WERI-Rb-1 (cell line): ENCODE results near the gene XRN1.

Experiments
- DNase-seq: peaks from one replicate; pipeline ENCODE4 v3.0.0-alpha.2; 2020
- H3K27ac ChIP-seq: fragments of 250-450 bp; sonication (Bioruptor Pico); 2 replicates; pipeline ENCODE4 v1.5.1; 2020; ENCODE audit warnings: mild to moderate bottlenecking, moderate library complexity
- H3K27me3 ChIP-seq: fragments of 250-450 bp; sonication (Bioruptor Pico); 2 replicates; pipeline ENCODE4 v1.5.1; 2021; ENCODE audit warnings: mild to moderate bottlenecking, low read depth, moderate library complexity; ENCODE audit not compliant: insufficient read depth, severe bottlenecking
- H3K36me3 ChIP-seq: fragments of 250-450 bp; sonication (Bioruptor Pico); 2 replicates; pipeline ENCODE4 v1.5.1; 2020; ENCODE audit warnings: mild to moderate bottlenecking, moderate library complexity
- H3K4me3 ChIP-seq: 2 replicates; pipeline ENCODE4 v1.5.1; 2011; ENCODE audit warnings: low read depth, mild to moderate bottlenecking, control low read depth, low read length
- H3K9me3 ChIP-seq: fragments of 250-450 bp; sonication (Bioruptor Pico); 2 replicates; pipeline ENCODE4 v1.5.1; 2021; ENCODE audit warnings: mild to moderate bottlenecking, moderate library complexity; ENCODE audit not compliant: severe bottlenecking
- CTCF ChIP-seq: IDR thresholded peaks from 2 replicates; pipeline ENCODE4 v1.5.1; 2011; ENCODE audit warnings: low read depth, mild to moderate bottlenecking, control low read depth, inconsistent platforms, low read length

Gene XRN1

DNA sequence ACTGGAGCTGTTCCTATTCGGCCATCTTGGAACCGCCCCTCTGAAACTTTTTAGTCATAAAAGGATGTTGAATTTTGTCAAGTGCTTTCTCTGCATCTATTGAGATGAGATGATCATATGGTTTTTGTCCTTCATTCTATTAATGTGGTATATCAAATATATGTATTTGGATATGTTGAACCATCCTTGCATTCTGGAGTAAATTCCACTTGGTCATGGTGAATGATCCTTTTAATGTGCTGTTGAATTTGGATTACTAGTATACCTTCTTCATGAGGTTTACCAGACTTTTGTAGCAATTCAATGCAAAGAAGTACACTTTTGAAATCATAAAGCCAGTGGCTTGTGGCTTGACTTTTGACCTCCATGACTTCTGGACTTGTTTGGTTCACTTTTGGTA is 33.4 kb upstream of the XRN1 start:
- no peak for TF ChIP-seq CTCF
- Histone ChIP-seq H3K36me3 (peaks cover 10% of the 10 kb centered on the region; the same call in 1 of the 2 replicates), H3K9me3 (peaks cover 11% of the 10 kb centered on the region), H3K4me3 (no peak overlapping the region), H3K27ac (no peak overlapping the region), H3K27me3 (no peaks in the 10 kb centered on the region)
- DNase-seq: no peak

GRCh38 chr3:142470826-142471225 is 23.0 kb upstream of the XRN1 start:
- Histone ChIP-seq H3K27ac (no peak overlapping the region), H3K4me3 (no peak overlapping the region), H3K36me3 (no peaks in the 10 kb centered on the region), H3K27me3 (no peaks in the 10 kb centered on the region), H3K9me3 (no peaks in the 10 kb centered on the region)
- no peak for DNase-seq
- no peak for TF ChIP-seq CTCF

GRCh38 chr3:142468456-142468855 is 20.6 kb upstream of the XRN1 start:
- Histone ChIP-seq H3K36me3 (no peaks in the 10 kb centered on the region), H3K27me3 (no peaks in the 10 kb centered on the region), H3K4me3 (no peak overlapping the region), H3K27ac (no peak overlapping the region), H3K9me3 (no peaks in the 10 kb centered on the region)
- no peak for DNase-seq
- TF ChIP-seq CTCF: no peak

- no peak for TF ChIP-seq CTCF
- Histone ChIP-seq H3K9me3 (no peaks in the 10 kb centered on the region), H3K4me3 (no peak overlapping the region), H3K27me3 (no peaks in the 10 kb centered on the region), H3K36me3 (no peaks in the 10 kb centered on the region), H3K27ac (no peak overlapping the region)
- DNase-seq: no peak
These were observed 19.9 kb upstream of the XRN1 start for GRCh38 chr3:142467768-142468167.

DNA sequence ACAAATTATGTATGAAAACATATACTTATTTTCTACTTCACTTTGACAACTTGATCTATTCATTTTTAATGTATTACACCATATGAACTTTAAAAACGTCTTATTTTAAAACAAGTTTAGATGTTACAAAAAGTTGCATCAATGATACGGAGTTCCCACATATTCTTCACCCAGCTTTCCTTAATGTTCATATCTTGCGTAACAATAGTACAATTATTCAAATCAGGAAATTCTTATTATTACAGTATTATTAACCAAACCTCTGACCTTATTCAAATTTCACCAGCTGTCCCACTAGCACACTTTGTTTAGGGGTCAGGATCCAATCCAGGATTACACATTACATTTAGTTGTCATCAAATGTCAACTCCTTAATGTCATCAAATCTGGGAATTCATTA is 12.9 kb upstream of the XRN1 start:
- Histone ChIP-seq H3K36me3 (peaks cover 3% of the 10 kb centered on the region; the same call in 1 of the 2 replicates), H3K4me3 (no peak overlapping the region)

More for the DNA sequence above, 12.9 kb upstream of the XRN1 start:
- TF ChIP-seq CTCF: no peak
- no peak overlapping the region for H3K27ac ChIP-seq
- no peaks in the 10 kb centered on the region for H3K9me3 ChIP-seq
- no peak for DNase-seq
- H3K27me3 ChIP-seq: no peaks in the 10 kb centered on the region
